ENCODE data around the gene BACH1.

DNA sequence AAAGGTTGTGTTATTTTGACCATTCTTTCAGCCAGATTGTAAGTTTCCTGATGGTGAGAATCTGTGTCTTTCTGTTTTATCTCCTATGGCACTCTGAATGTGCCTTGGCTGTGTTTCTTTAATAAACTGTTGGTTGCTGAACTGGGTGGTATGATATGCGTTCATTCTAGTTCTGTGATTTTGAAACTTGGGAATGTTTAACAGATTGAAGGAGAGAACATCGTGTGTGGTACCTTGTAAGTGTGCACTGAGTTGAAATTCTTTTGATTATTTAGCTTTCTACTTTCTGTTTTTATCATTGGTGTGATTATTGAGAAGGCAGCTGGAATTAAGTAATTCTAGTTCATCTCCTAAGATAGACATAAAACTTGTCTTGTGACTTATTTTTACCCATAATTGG lies 4.6 kb downstream of the BACH1 start:
- TF ChIP-seq, protein P1, sequence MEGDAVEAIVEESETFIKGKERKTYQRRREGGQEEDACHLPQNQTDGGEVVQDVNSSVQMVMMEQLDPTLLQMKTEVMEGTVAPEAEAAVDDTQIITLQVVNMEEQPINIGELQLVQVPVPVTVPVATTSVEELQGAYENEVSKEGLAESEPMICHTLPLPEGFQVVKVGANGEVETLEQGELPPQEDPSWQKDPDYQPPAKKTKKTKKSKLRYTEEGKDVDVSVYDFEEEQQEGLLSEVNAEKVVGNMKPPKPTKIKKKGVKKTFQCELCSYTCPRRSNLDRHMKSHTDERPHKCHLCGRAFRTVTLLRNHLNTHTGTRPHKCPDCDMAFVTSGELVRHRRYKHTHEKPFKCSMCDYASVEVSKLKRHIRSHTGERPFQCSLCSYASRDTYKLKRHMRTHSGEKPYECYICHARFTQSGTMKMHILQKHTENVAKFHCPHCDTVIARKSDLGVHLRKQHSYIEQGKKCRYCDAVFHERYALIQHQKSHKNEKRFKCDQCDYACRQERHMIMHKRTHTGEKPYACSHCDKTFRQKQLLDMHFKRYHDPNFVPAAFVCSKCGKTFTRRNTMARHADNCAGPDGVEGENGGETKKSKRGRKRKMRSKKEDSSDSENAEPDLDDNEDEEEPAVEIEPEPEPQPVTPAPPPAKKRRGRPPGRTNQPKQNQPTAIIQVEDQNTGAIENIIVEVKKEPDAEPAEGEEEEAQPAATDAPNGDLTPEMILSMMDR (IDR thresholded peaks at IDR 0.05), result no peak
- TF ChIP-seq POLR2AphosphoS5 (IDR thresholded peaks at IDR 0.05; ENCODE audit: low read depth, low read length) (no peak), SIN3A (IDR thresholded peaks at IDR 0.05; ENCODE audit: borderline replicate concordance, insufficient read depth, low read depth, low read length) (no peak)
